ENCODE data around the gene PPM1A.

- TF ChIP-seq CTCF (conservative IDR thresholded peaks at IDR 0.05; ENCODE audit: low read length), result no peak
- TF ChIP-seq EZH2phosphoT487 (IDR thresholded peaks at IDR 0.05; ENCODE audit: borderline replicate concordance), result no peak
Observed at GRCh38 chr14:60309867-60310552, 61.0 kb downstream of the PPM1A start.

All from Loucy (cell line).